Measurements from ENCODE around the gene CARD9.
"Not testable (repeated sequence)": the region's sequence is repeated elsewhere in the genome, so short reads cannot be mapped to it uniquely, and the experiment has no call there.

CARD9 gene

DNA sequence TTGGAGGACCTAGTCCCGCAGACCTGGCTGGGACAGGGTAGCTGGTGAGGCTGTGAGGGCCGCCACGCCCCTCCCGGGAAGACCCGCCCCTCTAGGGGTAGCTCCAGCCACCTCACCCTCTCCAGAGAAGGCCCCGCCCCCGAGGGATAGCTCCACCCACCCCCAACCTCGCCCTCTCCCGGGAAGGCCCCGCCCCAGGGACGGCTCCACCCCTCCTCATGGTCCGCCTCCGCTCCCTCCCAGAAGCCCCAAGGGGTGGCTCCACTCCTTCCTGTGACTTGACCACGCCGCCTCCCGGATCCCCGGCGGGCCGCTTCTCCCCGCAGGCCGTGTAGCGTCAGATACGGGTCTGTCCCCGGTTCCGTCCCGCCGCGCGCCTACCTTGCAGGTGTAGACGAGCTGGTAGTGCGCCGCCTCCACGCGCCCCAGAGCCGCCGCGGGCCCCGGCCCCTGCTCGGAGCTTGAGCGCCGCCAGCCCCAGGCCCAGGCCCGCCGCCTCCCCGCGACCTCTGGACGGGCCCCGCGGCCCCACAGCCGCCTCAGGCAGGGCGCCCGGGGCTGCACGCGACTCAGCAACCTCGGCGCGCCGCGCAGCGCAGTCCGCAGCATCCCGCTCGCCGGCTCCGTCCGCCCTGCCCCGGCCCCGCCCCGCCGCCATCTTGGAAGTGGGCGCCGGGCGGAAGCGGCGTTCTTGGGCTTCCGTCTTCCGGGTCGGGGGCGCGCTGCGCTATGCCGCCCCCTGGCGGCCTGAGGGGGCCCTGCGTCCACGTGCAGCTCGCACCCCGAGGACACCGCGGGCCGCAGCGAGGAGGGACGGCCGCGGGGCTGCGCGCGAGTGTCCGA lies 10.1 kb downstream of the CARD9 start, which contains the start of gene DNLZ:
TSS of gene DNLZ (minus strand) at position 639 of the 843 bp plus-strand sequence. CDS start at position 609, 30 bp downstream.
- peak; percentile 97 for DNase-seq

DNA sequence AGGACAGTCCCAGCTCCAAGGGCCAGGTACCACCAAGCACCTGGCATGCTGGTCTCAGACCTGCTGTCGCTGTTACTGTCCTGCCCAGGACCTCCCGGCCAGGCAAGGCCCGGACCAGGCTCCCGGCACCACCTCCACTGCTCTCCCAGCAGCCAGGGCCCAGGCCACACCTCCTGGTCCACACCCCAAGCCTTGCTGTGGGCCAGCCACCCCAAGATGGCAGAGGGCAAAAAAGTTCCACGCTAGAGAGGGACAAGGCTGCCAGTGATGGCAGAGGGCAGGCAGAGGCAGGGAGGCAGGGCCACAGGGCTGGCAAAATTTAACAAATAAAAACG lies 11.1 kb downstream of the CARD9 start:
- DNase-seq, result no peak

DNA sequence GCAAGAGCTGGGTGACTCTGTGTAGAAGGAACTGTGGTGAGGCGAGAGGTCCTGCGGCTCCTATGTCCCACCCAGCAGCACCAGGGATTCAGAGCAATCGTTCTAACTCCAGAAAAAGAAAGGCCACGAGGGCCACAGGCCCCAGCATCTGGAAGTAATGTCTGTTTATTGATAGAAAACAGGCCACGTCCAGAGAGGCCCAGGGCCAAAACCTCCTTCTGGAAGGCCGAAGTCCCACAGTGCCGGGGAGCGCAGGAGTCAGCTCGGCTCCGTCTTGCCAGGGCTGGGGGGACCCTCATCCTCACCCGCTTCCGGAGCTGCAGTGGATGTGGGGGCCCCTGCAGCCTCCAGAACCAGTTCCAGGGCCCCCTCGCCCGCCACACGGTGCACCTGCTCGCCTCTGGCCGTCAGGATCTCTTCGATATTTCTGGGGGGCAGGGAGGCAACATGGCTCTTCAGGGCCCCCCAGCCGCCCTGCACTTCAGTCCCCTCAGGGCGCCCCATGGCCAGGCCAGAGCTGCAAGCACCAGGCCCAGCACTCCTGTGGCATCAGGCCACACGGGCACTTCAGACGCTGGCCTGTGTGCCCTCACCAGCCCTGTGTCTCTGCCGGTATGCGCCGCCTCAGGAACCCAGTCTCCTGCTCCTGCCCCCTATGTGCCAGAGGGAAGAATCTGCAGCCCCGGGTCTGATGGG lies 11.6 kb downstream of the CARD9 start:
- no peak for DNase-seq

DNA sequence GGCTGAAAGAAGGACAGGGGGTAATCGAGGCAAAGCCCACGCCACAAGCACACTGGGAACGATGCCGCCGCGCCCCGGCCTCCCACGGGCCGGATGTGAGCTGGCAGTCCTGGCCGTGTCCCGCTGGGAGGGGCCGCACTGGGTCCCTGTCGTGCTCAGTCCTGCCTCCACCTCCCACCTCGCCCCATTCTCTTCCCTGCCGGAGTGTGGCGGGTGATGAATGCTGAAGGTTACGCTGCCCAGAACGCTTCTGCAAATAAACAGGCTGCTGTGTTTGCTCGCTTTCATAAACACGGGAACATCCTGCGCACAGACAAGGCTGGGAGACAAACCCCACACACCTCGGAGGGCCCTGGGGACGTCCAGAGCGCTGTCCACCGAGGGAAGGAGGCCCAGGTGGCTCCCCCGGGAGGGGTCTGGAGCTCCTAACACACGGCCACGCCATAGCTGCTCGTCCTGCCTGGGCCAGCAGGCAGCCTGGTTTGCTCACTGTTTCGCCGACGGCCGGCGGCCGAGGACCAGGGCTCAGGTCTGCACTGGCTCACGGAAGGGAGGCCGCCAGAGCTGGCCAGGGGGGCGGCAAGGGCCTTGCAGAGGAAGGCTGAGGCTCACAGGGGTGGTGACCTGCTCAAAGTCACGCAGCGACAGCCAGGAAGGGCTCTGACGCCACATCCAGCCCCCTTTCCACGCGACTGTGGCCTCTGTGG lies 12.3 kb downstream of the CARD9 start:
- no peak for DNase-seq

DNA sequence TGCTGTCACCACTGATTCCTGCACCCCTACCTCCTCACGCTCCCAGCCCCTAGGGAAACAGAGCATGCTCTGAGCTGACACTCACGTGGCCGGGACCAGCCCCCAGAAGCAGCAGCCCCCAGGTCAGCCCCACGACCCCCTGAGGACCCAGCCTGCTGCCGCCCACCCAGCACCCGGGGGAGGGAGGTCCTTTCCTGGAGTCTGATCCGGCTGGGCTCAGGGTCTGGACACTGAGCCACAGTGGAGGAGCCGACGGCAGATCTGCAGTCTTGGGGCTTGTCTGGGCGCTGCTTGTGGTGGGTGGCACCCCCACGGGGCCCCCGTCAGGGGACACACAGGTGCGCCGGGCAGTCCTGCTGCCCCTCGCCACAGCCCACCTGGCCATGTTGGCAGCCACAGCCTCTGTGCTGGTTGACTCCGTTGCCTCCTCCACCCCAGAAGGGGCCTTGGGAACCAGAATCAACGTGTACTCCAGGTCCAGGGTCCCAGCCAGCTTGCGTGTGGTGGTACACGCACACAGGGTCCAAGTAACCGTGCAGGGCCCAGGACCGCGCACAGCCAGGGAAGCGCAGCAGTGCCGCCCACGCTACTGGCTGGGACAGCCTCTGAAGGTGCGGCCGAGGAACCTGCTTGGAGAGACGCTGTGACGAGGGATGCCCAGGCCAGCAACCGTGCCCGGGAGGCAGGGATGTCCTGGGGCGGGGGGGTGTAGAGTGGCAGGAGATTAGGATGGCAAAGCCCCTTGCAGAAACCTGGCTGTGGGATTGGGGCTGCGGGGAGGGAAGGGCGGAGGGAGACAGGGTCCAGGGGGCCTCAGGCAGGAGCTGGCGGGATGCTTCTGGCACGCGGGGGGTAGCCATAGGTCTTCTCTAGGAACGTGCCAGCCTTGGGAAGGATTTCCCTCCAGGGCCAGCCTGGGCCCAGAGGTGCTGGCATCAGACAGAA lies 13.4 kb downstream of the CARD9 start:
- DNase-seq, result no peak

DNA sequence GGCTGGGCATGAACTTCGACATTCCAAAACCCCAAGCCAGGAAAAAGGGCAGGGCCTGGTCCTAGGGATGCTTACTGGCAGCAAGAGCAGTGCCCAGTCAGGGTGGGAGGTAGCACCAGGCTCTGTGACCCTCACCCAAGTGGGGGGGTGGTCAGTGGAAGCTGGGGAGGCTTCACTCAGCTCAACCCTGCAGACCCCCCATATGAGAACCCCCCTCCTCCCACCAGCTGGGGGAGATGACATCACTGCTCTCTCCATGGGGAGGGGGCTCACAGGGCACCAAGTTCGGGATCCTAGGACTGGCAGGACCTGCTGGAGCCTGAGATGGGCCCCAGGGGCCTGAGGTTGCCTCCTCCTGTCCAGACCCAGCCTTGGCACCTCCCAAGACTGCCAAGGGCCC lies 14.6 kb downstream of the CARD9 start:
- DNase-seq, result no peak

DNA sequence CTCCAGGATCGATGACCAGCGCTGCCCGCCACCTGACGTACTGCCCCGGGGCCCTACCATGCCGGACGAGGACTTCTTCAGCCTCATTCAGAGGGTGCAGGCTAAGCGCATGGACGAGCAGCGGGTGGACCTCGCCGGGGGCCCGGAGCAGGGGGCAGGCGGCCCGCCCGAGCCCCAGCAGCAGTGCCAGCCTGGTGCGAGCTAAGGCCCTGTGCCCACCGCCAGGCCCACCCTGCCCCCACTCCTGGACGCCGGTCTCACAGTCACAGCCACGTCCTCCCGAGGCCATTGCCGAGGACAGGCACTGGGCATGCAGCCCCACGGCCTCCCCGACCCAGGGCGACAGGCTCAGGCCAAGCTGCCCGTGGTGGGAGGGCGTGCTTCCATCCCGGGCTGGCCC lies 15.5 kb downstream of the CARD9 start:
- no peak for DNase-seq

DNA sequence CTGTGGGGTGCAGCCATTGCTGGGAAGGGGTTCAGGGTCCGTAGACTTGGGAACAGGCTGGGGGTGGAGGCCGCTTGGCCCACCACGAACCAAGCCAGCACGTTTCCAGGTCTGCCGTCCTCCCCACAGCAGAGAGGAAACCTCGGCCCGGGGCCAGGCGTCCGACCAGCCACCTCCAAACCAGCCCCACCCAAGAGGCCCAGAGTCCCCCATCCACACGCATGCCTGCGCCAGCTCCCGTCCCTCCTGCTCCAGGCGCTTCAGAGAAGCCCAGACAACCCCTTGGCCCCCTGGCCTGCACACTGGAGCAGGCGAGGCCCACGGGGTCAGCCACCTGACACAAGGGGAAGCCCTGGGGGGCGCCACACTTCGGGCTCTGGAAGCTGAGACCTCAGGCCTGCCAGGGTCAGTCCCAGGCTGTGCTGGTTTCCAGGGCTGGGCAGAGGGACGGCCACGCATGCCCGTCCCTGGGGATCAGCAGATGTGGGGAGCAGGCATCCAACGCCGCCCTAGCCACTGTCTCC lies 16.2 kb downstream of the CARD9 start:
- DNase-seq, result no peak

DNA sequence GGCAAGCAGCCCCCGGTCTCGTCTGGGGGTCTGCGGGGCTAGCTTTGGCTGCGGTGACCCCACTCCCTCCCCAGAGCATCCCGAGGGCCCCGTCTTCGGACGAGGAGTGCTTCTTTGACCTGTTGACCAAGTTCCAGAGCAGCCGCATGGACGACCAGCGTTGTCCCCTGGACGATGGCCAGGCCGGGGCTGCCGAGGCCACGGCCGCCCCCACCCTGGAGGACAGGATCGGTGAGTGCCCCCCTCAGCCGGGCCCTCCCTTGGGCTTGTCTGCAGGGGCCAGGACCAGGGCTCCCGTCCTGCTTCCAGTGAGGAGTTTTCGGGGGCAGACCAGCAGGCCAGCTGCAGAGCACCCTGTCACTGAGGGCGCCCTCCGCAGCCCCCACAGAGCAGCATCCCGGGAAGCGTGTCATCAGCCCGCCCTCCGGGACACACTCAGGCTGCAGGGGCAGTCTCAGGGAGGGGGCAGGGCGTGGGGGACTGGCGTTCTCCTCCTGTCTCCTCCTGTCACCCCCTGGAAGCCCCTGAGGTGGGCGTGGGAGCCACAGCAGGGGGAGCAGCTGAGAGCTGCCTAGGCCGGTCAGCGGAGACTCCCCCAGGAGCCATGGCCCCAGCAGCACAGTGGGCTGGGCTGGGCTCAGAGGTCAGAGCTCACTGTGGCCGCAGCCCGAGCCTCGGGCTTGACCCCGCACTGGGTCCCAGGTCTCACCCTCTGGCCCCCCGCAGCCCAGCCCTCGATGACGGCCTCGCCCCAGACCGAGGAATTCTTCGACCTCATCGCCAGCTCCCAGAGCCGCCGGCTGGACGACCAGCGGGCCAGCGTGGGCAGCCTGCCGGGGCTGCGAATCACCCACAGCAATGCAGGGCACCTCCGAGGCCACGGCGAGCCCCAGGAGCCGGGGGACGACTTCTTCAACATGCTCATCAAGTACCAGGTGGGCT lies 17.6 kb downstream of the CARD9 start:
- no peak for DNase-seq

DNA sequence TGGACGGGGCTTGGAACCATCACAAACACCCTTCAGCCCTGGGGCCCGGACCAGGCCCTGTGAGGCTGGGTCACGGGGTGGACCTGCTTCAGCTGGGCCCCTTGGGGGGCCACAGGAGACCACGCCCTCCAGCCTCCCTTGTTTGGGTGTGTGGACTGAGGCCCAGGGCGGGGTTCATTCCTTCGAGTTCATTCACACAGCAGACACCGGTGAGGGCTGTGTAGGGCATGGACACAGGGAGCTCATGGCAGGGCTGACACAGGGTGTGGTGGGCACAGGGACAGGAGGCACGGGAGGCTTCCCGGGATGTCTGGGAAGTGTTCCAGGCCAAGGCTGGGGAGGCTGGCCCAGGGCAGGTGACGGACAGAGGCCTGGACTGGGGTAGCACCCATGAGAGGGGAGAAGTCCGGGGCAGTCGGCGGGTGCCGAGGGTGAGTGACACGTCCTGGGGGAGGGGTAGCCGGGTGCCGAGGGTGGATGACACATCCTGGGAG lies 18.8 kb downstream of the CARD9 start:
- no peak for DNase-seq

DNA sequence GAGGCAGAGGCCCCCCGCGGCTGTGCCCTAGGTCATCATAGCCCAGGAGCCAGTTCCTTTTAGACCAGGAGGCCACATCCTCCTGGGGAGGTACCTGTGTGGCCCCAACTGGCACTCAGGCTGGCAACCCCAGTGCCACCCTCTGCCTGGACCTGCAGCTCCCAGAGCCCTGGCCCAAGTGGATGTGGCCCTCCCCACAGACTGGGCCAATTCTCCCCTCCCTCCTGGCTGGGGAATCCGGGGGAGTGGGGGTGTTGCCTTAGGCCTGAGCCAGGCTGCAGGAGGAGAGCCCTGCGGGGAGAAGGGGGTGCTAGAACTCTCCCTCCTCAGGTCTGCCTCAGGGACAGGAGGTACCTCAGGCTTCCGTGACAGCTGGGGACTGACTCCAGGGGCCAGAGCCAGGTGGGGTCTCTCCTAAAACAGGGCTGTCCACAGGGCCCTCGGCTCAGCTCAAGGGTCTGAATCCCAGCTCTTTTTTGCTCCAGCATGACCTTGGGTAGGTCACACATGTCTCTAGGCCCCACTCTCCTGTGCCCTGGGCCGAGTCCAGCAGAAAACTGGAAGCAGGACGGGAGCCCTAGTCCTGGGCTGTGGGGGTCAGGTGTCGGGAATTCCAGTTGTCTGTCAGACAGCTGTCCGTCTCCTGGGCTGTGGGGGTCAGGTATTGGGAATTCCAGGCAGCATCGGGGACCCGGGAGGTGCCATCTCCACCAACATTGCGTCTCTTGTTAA lies 19.5 kb downstream of the CARD9 start:
- DNase-seq, result no peak

DNA sequence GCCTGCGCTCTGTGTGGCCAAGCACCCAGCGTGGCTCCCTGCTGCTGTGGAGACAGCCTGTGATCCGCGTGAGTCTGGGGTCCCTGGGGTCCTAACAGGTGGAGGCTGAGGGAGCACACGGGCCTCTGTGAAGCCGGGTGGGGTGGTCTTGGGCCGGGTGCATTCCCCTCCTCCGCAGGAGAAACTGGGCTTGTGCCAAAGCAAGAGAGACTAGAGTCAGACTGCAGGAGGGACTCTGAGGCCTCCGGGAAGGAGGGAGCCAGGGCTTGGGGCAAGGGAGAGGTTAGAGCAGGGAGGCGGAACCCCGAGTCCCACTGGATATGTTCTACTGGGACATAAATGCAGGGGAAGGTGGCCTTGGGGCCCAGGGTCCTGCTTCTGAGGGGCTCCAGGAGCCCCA lies 20.4 kb downstream of the CARD9 start:
- DNase-seq, result no peak

DNA sequence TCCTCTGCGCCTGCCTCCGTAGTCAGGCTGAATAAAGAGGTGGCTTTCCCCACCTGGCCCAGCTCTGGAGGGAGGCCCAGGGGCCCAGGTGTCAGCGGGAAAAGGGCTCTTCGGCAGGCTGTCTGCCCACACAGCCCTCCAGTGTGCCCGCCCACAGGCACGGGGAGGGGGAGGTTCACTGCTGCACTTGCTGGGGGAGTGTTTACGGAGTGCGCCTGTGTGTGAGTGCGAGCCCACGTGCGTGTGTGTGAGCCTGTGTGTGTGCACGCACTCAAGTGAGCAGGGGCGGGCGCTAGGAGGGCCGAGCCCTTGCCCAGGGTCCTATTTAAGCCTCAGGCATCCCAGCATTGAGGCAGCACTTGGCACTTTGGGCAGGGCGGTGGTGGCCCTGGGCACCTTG lies 20.8 kb downstream of the CARD9 start:
- no peak for DNase-seq

DNA sequence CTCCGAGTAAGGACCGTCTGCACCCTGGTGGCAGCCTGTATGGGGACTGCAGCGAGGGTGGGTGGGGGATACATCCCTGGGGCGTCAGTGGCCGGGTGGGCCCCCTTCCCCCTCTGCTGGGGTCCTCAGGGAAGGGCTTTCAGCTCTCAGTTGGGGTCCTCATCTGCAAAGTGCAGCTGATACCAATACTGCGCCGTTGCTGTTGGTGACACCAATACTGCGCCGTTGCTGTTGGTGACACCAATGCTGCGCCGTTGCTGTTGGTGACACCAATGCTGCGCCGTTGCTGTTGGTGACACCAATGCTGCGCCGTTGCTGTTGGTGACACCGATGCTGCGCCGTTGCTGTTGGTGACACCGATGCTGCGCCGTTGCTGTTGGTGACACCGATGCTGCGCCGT lies 21.6 kb downstream of the CARD9 start:
- not testable (repeated sequence) for DNase-seq

DNA sequence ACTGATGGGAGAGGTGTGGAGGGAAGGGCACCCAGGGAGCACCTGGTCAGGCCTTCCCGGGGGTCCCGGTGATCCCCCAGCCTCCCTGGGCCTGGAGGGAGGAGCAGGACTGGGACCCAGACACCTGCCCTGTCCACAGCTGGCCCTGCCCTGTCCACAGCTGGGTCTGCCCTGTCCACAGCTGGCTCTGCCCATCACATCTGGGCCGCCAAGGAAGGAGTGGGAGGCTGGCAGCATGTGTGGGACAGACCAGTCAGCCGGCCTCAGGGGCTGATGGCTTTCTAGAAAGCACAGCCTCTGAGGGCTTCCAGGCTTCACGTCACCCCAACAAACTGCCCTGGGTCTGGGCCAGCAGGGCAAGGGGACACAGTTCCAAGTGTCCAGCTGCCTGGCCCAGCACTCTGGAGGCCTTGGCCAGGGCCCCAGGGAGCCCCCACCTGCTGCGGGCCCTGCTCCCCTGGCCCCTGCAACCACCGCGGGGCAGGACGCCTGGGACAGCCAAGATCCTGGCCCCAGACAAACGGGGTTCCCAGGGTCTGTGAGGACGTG lies 22.1 kb downstream of the CARD9 start:
- no peak for DNase-seq

DNA sequence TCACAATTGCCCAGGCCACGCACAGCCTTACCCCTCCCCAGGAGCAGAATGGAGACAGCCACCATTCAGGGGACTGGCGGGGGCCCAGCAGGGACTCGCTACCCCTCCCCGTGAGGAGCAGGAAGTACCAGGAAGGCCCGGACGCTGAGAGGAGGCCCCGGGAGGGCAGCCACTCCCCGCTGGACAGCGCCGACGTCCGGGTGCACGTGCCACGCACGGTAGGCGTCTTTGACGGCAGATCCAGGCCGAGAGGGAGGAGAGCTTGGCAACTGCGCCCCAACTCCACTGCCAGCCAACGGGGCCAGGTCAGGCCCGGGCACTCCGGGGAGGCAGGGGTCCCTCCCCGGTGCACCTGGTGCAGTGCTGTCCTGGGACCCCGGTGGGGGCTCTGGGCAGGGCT lies 23.9 kb downstream of the CARD9 start:
- no peak for DNase-seq

DNA sequence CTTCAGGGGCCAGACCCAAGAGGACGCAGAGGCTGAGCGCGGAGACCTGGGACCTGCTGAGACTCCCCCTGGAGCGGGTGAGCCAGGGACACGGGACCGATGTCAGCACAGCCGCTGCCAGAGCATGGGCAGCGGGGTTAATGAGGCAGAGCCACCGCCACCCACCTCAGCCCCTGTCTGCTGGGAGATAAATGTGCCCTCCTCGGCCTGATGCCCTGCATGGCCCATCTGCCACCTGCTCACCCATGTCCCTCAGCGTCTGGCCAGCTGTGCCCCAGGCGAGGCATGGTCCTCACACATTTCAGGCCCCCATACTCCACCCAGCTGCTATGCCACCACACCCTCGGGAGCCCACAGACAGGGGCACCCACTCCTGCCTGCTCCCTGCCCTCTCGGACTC lies 24.8 kb downstream of the CARD9 start:
- DNase-seq, result no peak

DNA sequence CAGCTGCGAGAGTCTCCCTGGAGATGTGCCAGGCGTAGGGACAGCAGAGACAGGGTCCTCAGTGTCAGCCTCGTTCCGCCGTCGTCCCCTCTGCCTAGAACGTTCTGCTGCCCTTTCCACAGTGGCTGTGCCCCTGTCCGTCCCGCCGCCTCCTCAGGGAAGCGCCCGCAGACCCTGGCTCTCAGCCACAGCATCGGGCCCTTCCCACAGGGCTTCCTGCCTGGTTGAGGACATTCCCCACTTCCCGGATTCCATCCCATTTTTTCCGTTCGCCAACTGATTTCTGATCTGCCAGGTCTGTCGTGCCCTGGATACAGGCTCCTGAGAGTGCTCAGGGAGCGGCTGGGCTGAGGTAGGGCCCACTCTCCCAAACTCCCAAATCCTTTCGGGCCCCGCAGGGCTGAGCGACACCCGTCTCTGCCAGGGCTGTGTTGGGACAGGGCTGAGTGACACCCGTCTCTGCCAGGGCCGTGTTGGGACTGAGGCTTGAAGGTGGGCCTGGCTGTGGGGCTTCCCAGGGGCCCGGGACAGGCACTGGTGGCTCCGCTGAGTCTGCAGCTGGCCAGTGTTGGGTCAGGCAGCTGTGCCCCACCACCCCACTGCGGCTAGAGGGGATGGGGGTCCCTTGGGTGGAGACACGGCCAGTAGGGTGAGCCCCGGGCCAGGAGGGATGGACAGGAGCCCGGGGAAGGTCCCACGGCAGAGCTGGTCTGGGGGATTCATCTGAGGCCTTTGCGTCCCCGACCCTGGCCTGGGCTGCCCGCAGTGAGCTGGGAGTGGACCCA lies 25.8 kb downstream of the CARD9 start:
- DNase-seq, result no peak

DNA sequence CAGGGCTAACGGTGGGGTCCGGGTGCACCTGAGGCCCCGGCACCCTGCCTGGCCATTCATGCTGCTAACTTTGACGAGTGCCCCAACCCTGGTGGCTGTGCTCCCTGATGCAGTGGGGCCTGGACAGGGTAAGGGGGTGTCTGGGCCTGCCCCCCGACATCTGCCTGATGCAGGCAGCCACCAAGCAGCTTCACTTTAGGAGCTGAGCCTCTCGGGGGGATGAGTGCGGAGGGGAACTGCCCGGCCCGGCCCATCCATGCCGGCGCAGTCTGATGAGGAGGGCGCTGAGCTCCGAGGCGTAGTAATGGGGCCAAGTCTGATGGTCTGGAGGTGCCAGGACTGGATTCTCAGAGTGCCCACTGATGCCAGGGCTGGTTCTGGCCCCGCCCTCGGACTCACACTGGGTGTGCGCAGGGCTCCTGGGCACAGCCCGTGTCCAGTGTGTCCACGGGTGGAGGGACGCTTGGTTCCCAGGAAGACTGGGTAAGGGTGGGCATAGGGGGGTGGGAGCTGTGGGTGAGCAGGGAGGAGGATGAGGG lies 26.5 kb downstream of the CARD9 start:
- no peak for DNase-seq

Data from activated CD8-positive, alpha-beta memory T cell treated with anti-CD3 and anti-CD28 coated beads for 24 hours (primary cell).